ENCODE measurements around the gene PCNX2. TPM values are rescaled to one million over a fixed set of nuclear protein-coding genes. Genes with fewer than 3 reads are reported as not detected.

PCNX2 gene
- total RNA-seq, 1 donor from 2014 or later: 48.8 TPM

DNA sequence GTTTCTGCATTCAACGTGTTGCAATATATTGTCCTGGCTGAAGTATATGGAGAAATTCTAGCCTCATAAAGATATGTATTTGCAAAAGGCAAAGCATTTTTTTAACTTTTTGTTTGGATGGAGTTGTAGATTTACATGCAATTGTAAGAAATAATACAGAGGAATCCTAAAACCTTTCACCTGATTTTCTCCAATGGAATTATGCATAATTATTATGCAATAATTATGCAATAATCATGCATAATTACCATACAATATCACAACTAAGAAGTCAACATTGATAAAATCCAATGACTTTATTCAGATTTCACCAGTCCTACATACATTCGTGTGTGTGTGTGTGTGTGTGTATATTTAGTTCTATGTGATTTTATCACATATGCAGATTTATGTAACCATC lies 24.5 kb upstream of the PCNX2 start:
- intact Hi-C loops (cut with micrococcal nuclease): no loop called here

DNA sequence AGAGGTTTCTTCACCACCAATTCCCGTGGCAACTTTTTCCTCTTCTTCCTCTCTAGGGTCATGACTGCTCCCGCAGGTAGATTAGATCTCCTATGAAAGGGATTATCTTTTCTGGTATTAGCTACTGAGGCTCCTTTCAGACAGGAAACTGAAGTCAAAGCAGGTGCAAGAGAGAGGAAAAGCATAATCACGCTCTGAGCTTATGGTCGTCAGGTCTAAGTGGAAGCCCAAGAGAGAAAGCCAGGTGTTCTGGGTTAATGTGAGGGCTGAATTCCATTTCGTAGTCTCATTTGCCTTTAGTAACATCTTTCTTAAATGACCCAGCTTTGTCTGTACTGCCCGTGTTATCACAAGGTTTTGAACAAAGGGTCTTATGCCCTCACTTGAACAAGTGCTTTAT lies 23.7 kb upstream of the PCNX2 start:
- intact Hi-C loops (cut with micrococcal nuclease): no loop called here

DNA sequence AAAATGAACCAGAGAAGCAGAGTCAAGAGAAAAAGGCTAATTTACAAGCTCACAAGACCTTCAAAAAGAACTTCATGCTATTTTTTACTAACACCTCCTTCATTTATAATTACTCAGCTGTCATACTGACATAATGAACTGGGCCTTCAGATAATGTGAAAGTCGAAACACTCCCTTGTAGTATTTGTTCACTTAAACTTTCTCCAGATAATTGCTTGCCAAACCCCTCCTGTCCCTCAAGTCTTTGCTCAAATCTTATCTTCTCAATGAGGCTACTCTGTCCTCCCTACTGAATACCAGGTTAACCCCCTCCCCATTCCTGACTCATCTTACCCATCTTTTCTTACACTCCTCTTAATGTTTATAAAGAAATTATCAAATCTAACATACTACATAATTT lies 20.9 kb upstream of the PCNX2 start:
- intact Hi-C loops (cut with micrococcal nuclease): no loop called here

DNA sequence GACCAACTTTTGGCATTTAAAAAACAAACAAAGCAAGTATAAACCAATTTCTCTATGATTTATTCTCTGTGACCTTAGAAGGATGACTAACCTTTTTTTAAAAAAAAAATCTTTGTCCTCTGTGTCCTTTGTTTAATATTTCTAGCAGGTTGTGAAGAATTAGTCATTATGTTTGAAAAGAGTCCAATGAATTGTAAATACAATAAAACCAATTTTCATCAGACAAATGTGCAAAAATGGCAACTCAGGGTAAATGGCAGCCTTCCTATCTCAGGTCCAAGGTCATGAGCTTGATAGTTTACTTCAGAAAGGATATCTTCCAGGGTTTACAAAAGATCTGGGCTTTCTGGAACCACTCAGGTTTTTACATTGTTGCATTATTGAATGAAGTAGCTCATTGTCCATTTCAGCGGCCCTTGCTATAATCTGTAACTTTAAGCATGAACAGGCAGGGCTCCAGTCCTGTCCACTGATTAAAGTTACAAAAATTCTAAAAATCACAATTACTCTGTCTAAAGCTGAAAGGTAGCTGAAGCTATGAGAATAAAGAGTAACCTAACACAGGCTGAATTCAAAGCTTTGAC lies 20.3 kb upstream of the PCNX2 start:
- intact Hi-C loops (cut with micrococcal nuclease): no loop called here

DNA sequence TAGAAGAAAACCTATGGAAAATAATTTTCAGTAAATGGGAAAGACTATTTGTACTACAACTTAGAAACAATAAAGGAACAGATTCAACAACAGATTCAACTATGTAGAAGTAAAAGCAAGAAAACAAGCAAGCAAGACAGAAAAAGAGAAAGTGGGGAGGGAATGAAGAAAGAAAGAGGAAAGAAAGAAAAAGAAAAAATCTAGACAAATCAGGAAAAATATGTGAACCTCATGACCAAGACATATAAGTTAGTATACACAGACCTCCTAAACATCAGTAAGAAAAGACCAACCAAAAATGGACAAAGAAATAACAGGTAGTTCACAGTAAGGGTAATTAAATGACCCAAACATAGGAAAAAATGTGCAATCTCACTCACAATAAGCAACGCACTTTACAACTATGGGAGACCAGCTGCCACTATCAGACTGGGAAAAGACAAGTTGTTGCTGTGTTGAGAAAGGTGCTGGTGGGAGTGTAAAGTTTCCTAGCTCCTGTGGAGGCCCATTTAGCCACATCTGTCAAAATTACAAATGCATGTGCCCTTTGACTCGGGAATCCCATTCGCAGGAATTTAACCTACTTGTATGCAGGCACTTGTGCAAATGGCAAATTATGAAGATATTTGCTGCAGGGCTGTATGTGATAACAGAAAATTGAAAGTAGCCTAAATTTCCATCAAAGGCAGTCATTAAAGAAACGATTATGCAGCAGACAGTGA lies 18.1 kb upstream of the PCNX2 start:
- intact Hi-C loops (cut with micrococcal nuclease): no loop called here

GRCh38 chr1:233304489-233305102 lies 9.1 kb upstream of the PCNX2 start:
- intact Hi-C loops (cut with micrococcal nuclease): loop anchor here (1.0 to 2.0 kb wide), 4 partner anchors 60 to 762 kb away; no protein-coding TSS in a partner anchor

GRCh38 chr1:233300326-233300725 lies 4.8 kb upstream of the PCNX2 start:
- intact Hi-C loops (cut with micrococcal nuclease): no loop called here

DNA sequence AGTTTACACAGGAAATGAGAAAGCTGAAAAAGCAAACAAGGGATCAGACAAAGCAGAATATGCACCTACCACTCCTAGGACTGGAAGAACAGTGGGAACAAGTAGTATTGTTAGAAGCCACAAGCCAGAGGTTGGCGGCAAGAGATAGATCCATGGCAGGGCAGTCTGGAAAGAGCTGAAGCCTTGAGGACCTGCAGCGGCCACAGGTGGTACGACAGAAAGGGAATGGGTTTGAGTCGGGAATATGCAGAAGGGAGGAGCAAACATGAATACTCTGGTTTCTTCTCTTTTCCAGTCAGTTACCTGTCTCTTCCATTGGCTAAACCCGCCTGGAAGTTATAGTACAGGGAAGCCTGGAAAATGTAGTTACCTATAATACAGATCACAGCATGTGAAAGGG lies 3.9 kb upstream of the PCNX2 start:
- intact Hi-C loops (cut with micrococcal nuclease): loop anchor here (5.0 kb wide), 4 partner anchors 37 to 377 kb away; partner anchors contain the start of gene NTPCR

- intact Hi-C loops (cut with micrococcal nuclease): loop anchor here (1.0 to 5.0 kb wide), 8 partner anchors 14 to 666 kb away; partner anchors contain the start of genes MAP10, MAP3K21, NTPCR and SIPA1L2
Measured at GRCh38 chr1:233295975-233296322, 424 bp upstream of the PCNX2 start.

DNA sequence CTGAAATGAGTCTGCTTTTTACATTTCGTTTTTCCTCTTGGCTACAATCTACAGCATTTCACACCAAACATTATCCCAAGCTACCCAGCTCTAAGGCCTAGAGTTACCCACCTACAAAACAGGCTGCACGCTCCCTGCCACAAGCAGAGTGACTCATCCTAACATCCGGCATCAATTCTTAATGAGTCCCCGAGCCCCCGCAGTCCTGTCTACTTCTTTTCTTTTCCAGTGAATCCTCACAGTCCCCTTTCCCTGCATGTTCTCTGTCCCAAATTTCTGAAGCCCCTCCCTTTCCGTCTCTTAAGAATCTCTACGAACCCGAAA lies 650 bp downstream of the PCNX2 start:
- intact Hi-C loops (cut with micrococcal nuclease): loop anchor here (1.0 to 5.0 kb wide), 8 partner anchors 13 to 665 kb away; partner anchors contain the start of genes MAP10, MAP3K21, NTPCR and SIPA1L2

GRCh38 chr1:233293556-233294446 lies 1.7 kb downstream of the PCNX2 start:
- intact Hi-C loops (cut with micrococcal nuclease): no loop called here

- intact Hi-C loops (cut with micrococcal nuclease): no loop called here
Measured at GRCh38 chr1:233290396-233291034, 5.0 kb downstream of the PCNX2 start.

GRCh38 chr1:233289676-233290075 lies 5.8 kb downstream of the PCNX2 start:
- intact Hi-C loops (cut with micrococcal nuclease): no loop called here

- intact Hi-C loops (cut with micrococcal nuclease): loop anchor here (1.0 to 5.0 kb wide), 5 partner anchors 13 to 330 kb away; partner anchors contain the start of genes MAP3K21, NTPCR and PCNX2
Measured at GRCh38 chr1:233282582-233282886, 13.0 kb downstream of the PCNX2 start.

GRCh38 chr1:233281711-233282581 lies 13.6 kb downstream of the PCNX2 start:
- intact Hi-C loops (cut with micrococcal nuclease): loop anchor here (1.0 to 5.0 kb wide), 5 partner anchors 13 to 330 kb away; partner anchors contain the start of genes MAP3K21, NTPCR and PCNX2

DNA sequence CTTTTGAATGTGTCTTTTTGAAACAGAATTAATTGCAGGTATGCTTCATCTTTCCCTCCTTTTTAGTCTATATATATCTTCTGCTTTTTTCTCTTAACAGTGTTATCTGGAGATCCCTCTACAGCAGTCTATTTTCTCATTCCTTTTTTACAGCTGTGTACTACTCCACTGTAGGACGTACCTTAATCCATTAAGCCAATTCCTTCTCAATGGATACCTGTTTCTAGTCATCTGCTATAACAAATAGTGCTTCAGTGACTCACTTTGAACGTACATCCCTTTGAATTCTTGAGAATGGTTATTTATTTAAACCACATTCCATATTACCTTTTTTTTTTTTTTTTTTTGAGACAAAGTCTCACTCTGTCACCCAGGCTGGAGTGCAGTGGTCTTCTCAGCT lies 15.6 kb downstream of the PCNX2 start:
- intact Hi-C loops (cut with micrococcal nuclease): loop anchor here (5.0 kb wide), 1 partner anchor 328 kb away; the partner anchor contains the start of gene NTPCR

GRCh38 chr1:233278631-233279030 lies 16.9 kb downstream of the PCNX2 start:
- intact Hi-C loops (cut with micrococcal nuclease): no loop called here

GRCh38 chr1:233277637-233278606 lies 17.6 kb downstream of the PCNX2 start:
- intact Hi-C loops (cut with micrococcal nuclease): no loop called here

DNA sequence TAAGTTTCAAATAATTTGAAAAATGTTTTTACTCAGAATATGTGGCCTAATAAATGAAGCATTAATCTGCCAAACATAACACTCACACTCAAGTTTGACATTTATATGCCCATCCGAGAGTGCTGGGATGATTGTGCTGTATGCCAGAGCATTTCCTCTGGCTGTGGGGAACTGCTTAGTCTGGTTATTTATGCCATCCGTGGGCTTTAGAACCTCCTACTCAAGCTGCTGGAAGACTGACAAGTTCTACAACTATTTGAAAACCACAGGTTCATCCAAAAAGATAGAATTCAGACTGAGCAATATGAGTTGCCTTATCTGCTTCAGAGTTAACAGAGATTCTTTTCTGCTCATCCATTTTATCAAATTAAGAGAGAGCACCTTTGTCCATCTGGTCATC lies 25.9 kb downstream of the PCNX2 start:
- intact Hi-C loops (cut with micrococcal nuclease): loop anchor here (1.0 kb wide), 1 partner anchor 13 kb away; no protein-coding TSS in a partner anchor

Data from T-helper 1 cell treated with Interleukin-12 subunit alpha and Interleukin-12 subunit beta and Interleukin-4 antibody, amounts not matched to agents 30 ng/mL and 1 ng/mL, for 36 hours (primary cell).